ENCODE data around the gene RASA2.

DNA sequence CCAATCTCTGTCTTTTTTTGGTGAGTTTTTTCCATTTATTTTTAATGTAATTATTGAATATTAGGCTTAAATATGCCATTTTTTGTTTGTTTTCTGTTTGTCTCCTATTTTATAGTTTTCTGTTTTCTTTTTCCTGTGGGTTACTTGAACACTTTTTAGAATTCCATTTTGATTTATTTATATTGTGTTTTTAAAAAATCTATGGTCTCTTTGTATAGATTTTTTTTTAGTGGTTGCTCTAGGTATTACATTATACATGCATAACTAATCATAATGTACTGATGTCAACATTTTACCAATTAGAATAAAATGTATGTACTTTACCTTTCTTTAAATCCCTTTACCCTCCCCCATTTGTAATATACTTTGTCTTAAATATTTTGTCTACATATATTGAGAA is 56.2 kb downstream of the RASA2 start:
- TF ChIP-seq CTCF (optimal IDR thresholded peaks at IDR 0.05 in 1 of 3, IDR thresholded peaks at IDR 0.05 in 1 of 3, conservative IDR thresholded peaks at IDR 0.05 in 1 of 3; ENCODE audit: extremely low read depth in 1 of 3, insufficient read depth in 2 of 3, low read length in 3 of 3) (no peak), EZH2 (IDR thresholded peaks at IDR 0.05; ENCODE audit: low read length) (no peak)
